Measurements from ENCODE around the gene RUSF1.
"Not testable (repeated sequence)": the region's sequence is repeated elsewhere in the genome, so short reads cannot be mapped to it uniquely, and the experiment has no call there.

RUSF1 gene

GRCh38 chr16:31529108-31529936 is 21.1 kb upstream of the RUSF1 start:
- Histone ChIP-seq H3K27me3 (peaks cover 0 to 30% of the 10 kb centered on the region in 2 donors), H3K4me1 (peaks cover 0 to 20% (median 16%) of the 10 kb centered on the region in 4 donors), H3K4me3 (peak overlapping the region; percentile 42 to 51), H3K27ac (no peak overlapping the region), H3K36me3 (no peaks in the 10 kb centered on the region), H3K9me3 (no peaks in the 10 kb centered on the region)
- TF ChIP-seq CTCF (IDR thresholded peaks at IDR 0.05): no peak
- DNase-seq: no peak
- intact Hi-C loops (cut with DNase I; ENCODE audit: low total_unique reads): no loop called here

- peaks cover 0 to 20% (median 16%) of the 10 kb centered on the region in 4 donors for H3K4me1 ChIP-seq
- no peak overlapping the region for H3K27ac ChIP-seq
- H3K36me3 ChIP-seq: no peaks in the 10 kb centered on the region
- peaks cover 0 to 26% of the 10 kb centered on the region in 2 donors for H3K27me3 ChIP-seq
- peak overlapping the region; percentile 42 to 51 for H3K4me3 ChIP-seq
- no peak for DNase-seq
- intact Hi-C loops (cut with DNase I; ENCODE audit: low total_unique reads): no loop called here
- no peak for TF ChIP-seq CTCF (IDR thresholded peaks at IDR 0.05)
- H3K9me3 ChIP-seq: no peaks in the 10 kb centered on the region
These were observed 20.4 kb upstream of the RUSF1 start for GRCh38 chr16:31528523-31529107.

GRCh38 chr16:31527734-31528274 is 19.6 kb upstream of the RUSF1 start, which contains the start of gene AHSP:
AHSP (plus strand) TSS chr16:31527900; CDS start chr16:31528140, 240 bp downstream.
- Histone ChIP-seq H3K36me3 (no peaks in the 10 kb centered on the region), H3K27ac (no peak within 1 kb of the TSS), H3K27me3 (peaks cover 0 to 22% of the 10 kb centered on the region in 2 donors), H3K9me3 (no peaks in the 10 kb centered on the region), H3K4me1 (peaks cover 0 to 20% (median 16%) of the 10 kb centered on the region in 4 donors), H3K4me3 (peak within 1 kb of the TSS; percentile 42 to 51)
- no peak for DNase-seq
- intact Hi-C loops (cut with DNase I; ENCODE audit: low total_unique reads): no loop called here
- TF ChIP-seq CTCF (IDR thresholded peaks at IDR 0.05): no peak

GRCh38 chr16:31525113-31525512 is 16.9 kb upstream of the RUSF1 start:
- Histone ChIP-seq H3K4me1 (peaks cover 0 to 19% (median 16%) of the 10 kb centered on the region in 4 donors), H3K27ac (no peak overlapping the region), H3K27me3 (peaks cover 0 to 21% of the 10 kb centered on the region in 2 donors), H3K9me3 (no peaks in the 10 kb centered on the region), H3K36me3 (no peaks in the 10 kb centered on the region), H3K4me3 (no peak overlapping the region)
- no peak for TF ChIP-seq CTCF (IDR thresholded peaks at IDR 0.05)
- no peak for DNase-seq
- intact Hi-C loops (cut with DNase I; ENCODE audit: low total_unique reads): no loop called here

GRCh38 chr16:31523768-31524167 is 15.6 kb upstream of the RUSF1 start:
- H3K9me3 ChIP-seq; H3K4me3 ChIP-seq; H3K27ac ChIP-seq; intact Hi-C loops (cut with DNase I; ENCODE audit: low total_unique reads); H3K4me1 ChIP-seq; H3K36me3 ChIP-seq; DNase-seq: not testable (repeated sequence)
- peaks cover 0 to 19% of the 10 kb centered on the region in 2 donors for H3K27me3 ChIP-seq

- Histone ChIP-seq H3K27ac (no peak overlapping the region), H3K9me3 (no peaks in the 10 kb centered on the region), H3K36me3 (no peaks in the 10 kb centered on the region), H3K27me3 (peaks cover 0 to 5% of the 10 kb centered on the region in 2 donors), H3K4me1 (no peaks in the 10 kb centered on the region), H3K4me3 (no peak overlapping the region)
- no peak for DNase-seq
- intact Hi-C loops (cut with DNase I; ENCODE audit: low total_unique reads): no loop called here
- no peak for TF ChIP-seq CTCF (IDR thresholded peaks at IDR 0.05)
These were observed 13.9 kb upstream of the RUSF1 start for GRCh38 chr16:31522071-31522470.

All from tibial artery (tissue), 4 donors.